ENCODE results near the gene NAGK.
"Not testable (repeated sequence)": the region's sequence is repeated elsewhere in the genome, so short reads cannot be mapped to it uniquely, and the experiment has no call there.

The NAGK gene

GRCh38 chr2:71072492-71072891 is 4.0 kb downstream of the NAGK start:
- Histone ChIP-seq H3K36me3 (ENCODE audit: control insufficient read depth, insufficient read depth, low read length) (no peaks in the 10 kb centered on the region), H3K27me3 (ENCODE audit: control insufficient read depth, insufficient read depth, low read length) (no peaks in the 10 kb centered on the region), H3K4me1 (ENCODE audit: control insufficient read depth, insufficient read depth, low read length) (peaks cover 22% of the 10 kb centered on the region), H3K9ac (ENCODE audit: low read length) (no peak overlapping the region), H3K4me3 (ENCODE audit: low read length) (no peak overlapping the region), H3K9me3 (ENCODE audit: control insufficient read depth, low read length) (no peaks in the 10 kb centered on the region)

GRCh38 chr2:71073475-71073874 is 5.0 kb downstream of the NAGK start:
- Histone ChIP-seq H3K9ac (ENCODE audit: low read length) (no peak overlapping the region), H3K4me1 (ENCODE audit: control insufficient read depth, insufficient read depth, low read length) (peaks cover 19% of the 10 kb centered on the region), H3K27me3 (ENCODE audit: control insufficient read depth, insufficient read depth, low read length) (no peaks in the 10 kb centered on the region), H3K36me3 (ENCODE audit: control insufficient read depth, insufficient read depth, low read length) (no peaks in the 10 kb centered on the region), H3K4me3 (ENCODE audit: low read length) (no peak overlapping the region), H3K9me3 (ENCODE audit: control insufficient read depth, low read length) (no peaks in the 10 kb centered on the region)

GRCh38 chr2:71074893-71075395 is 6.5 kb downstream of the NAGK start:
- Histone ChIP-seq H3K27me3 (ENCODE audit: control insufficient read depth, insufficient read depth, low read length) (no peaks in the 10 kb centered on the region), H3K4me3 (ENCODE audit: low read length) (no peak overlapping the region), H3K36me3 (ENCODE audit: control insufficient read depth, insufficient read depth, low read length) (no peaks in the 10 kb centered on the region), H3K9ac (ENCODE audit: low read length) (no peak overlapping the region), H3K9me3 (ENCODE audit: control insufficient read depth, low read length) (no peaks in the 10 kb centered on the region), H3K4me1 (ENCODE audit: control insufficient read depth, insufficient read depth, low read length) (peaks cover 9% of the 10 kb centered on the region)

GRCh38 chr2:71078624-71079023 is 10.2 kb downstream of the NAGK start:
- H3K36me3 ChIP-seq (ENCODE audit: control insufficient read depth, insufficient read depth, low read length): no peaks in the 10 kb centered on the region
- H3K4me3 ChIP-seq (ENCODE audit: low read length): no peak overlapping the region
- no peak overlapping the region for H3K9ac ChIP-seq (ENCODE audit: low read length)
- no peaks in the 10 kb centered on the region for H3K4me1 ChIP-seq (ENCODE audit: control insufficient read depth, insufficient read depth, low read length)
- H3K27me3 ChIP-seq (ENCODE audit: control insufficient read depth, insufficient read depth, low read length): no peaks in the 10 kb centered on the region
- no peaks in the 10 kb centered on the region for H3K9me3 ChIP-seq (ENCODE audit: control insufficient read depth, low read length)

GRCh38 chr2:71082402-71083252 is 14.2 kb downstream of the NAGK start:
- no peaks in the 10 kb centered on the region for H3K36me3 ChIP-seq (ENCODE audit: control insufficient read depth, insufficient read depth, low read length)
- no peaks in the 10 kb centered on the region for H3K4me1 ChIP-seq (ENCODE audit: control insufficient read depth, insufficient read depth, low read length)
- H3K4me3 ChIP-seq (ENCODE audit: low read length): no peak overlapping the region
- H3K9me3 ChIP-seq (ENCODE audit: control insufficient read depth, low read length): no peaks in the 10 kb centered on the region
- H3K27me3 ChIP-seq (ENCODE audit: control insufficient read depth, insufficient read depth, low read length): no peaks in the 10 kb centered on the region
- no peak overlapping the region for H3K9ac ChIP-seq (ENCODE audit: low read length)

GRCh38 chr2:71083297-71083696 is 14.8 kb downstream of the NAGK start:
- H3K4me1 ChIP-seq (ENCODE audit: control insufficient read depth, insufficient read depth, low read length); H3K27me3 ChIP-seq (ENCODE audit: control insufficient read depth, insufficient read depth, low read length); H3K4me3 ChIP-seq (ENCODE audit: low read length): not testable (repeated sequence)

GRCh38 chr2:71083752-71084312 is 15.4 kb downstream of the NAGK start:
- H3K36me3 ChIP-seq (ENCODE audit: control insufficient read depth, insufficient read depth, low read length); H3K27me3 ChIP-seq (ENCODE audit: control insufficient read depth, insufficient read depth, low read length); H3K4me1 ChIP-seq (ENCODE audit: control insufficient read depth, insufficient read depth, low read length); H3K9ac ChIP-seq (ENCODE audit: low read length); H3K9me3 ChIP-seq (ENCODE audit: control insufficient read depth, low read length); H3K4me3 ChIP-seq (ENCODE audit: low read length): not testable (repeated sequence)

More at GRCh38 chr2:71083297-71083696, 14.8 kb downstream of the NAGK start:
- H3K36me3 ChIP-seq (ENCODE audit: control insufficient read depth, insufficient read depth, low read length); H3K9me3 ChIP-seq (ENCODE audit: control insufficient read depth, low read length); H3K9ac ChIP-seq (ENCODE audit: low read length): not testable (repeated sequence)

- H3K9me3 ChIP-seq (ENCODE audit: control insufficient read depth, low read length); H3K27me3 ChIP-seq (ENCODE audit: control insufficient read depth, insufficient read depth, low read length); H3K36me3 ChIP-seq (ENCODE audit: control insufficient read depth, insufficient read depth, low read length); H3K4me3 ChIP-seq (ENCODE audit: low read length); H3K9ac ChIP-seq (ENCODE audit: low read length); H3K4me1 ChIP-seq (ENCODE audit: control insufficient read depth, insufficient read depth, low read length): not testable (repeated sequence)
Observed at GRCh38 chr2:71085325-71086003, 17.0 kb downstream of the NAGK start.

- not testable (repeated sequence) for H3K4me1 ChIP-seq (ENCODE audit: control insufficient read depth, insufficient read depth, low read length); H3K36me3 ChIP-seq (ENCODE audit: control insufficient read depth, insufficient read depth, low read length); H3K9me3 ChIP-seq (ENCODE audit: control insufficient read depth, low read length); H3K4me3 ChIP-seq (ENCODE audit: low read length); H3K9ac ChIP-seq (ENCODE audit: low read length); H3K27me3 ChIP-seq (ENCODE audit: control insufficient read depth, insufficient read depth, low read length)
Observed at GRCh38 chr2:71089475-71089874, 21.0 kb downstream of the NAGK start.

- not testable (repeated sequence) for H3K9me3 ChIP-seq (ENCODE audit: control insufficient read depth, low read length); H3K4me1 ChIP-seq (ENCODE audit: control insufficient read depth, insufficient read depth, low read length); H3K9ac ChIP-seq (ENCODE audit: low read length)
Observed at GRCh38 chr2:71091808-71092207, 23.4 kb downstream of the NAGK start.

GRCh38 chr2:71092491-71093260 is 24.2 kb downstream of the NAGK start:
- H3K4me1 ChIP-seq (ENCODE audit: control insufficient read depth, insufficient read depth, low read length); H3K36me3 ChIP-seq (ENCODE audit: control insufficient read depth, insufficient read depth, low read length); H3K9me3 ChIP-seq (ENCODE audit: control insufficient read depth, low read length); H3K27me3 ChIP-seq (ENCODE audit: control insufficient read depth, insufficient read depth, low read length); H3K4me3 ChIP-seq (ENCODE audit: low read length); H3K9ac ChIP-seq (ENCODE audit: low read length): not testable (repeated sequence)

More at GRCh38 chr2:71091808-71092207, 23.4 kb downstream of the NAGK start:
- not testable (repeated sequence) for H3K4me3 ChIP-seq (ENCODE audit: low read length); H3K27me3 ChIP-seq (ENCODE audit: control insufficient read depth, insufficient read depth, low read length); H3K36me3 ChIP-seq (ENCODE audit: control insufficient read depth, insufficient read depth, low read length)

Measured in mucosa of stomach (tissue), 1 donor.